GM12874 (cell line): ENCODE measurements around the gene SAMD14.

Experiments used
- CTCF ChIP-seq: IDR thresholded peaks from 2 replicates; pipeline ENCODE4 v1.5.1; 2011; ENCODE audit warnings: low read depth, mild to moderate bottlenecking, control low read depth, low read length, moderate library complexity; ENCODE audit not compliant: insufficient read depth

The SAMD14 gene

GRCh38 chr17:50094753-50095619, 35.0 kb downstream of the SAMD14 start, which contains the start of gene PDK2:
Gene PDK2 (plus strand): TSS chr17:50095351. CDS start chr17:50095436, 85 bp downstream.
- TF ChIP-seq CTCF: no peak

- TF ChIP-seq CTCF: peak; percentile 85
Observed at GRCh38 chr17:50094243-50094752, 35.7 kb downstream of the SAMD14 start.

- TF ChIP-seq CTCF: no peak
Observed at GRCh38 chr17:50093807-50094206, 36.2 kb downstream of the SAMD14 start.

- TF ChIP-seq CTCF: no peak
Observed at GRCh38 chr17:50093246-50093645, 36.7 kb downstream of the SAMD14 start.

GRCh38 chr17:50091918-50092285, 38.1 kb downstream of the SAMD14 start:
- TF ChIP-seq CTCF: no peak

- no peak for TF ChIP-seq CTCF
Observed at GRCh38 chr17:50090971-50091917, 38.7 kb downstream of the SAMD14 start.

- no peak for TF ChIP-seq CTCF
Observed at GRCh38 chr17:50090071-50090470, 39.9 kb downstream of the SAMD14 start.
